GM12865 (cell line): ENCODE measurements around the gene MSANTD3.

ENCODE experiments used
- DNase-seq: peaks from one replicate; pipeline ENCODE4 v3.0.0; 2010; ENCODE audit warnings: low read depth
- H3K4me3 ChIP-seq: 2 replicates; pipeline ENCODE4 v1.5.1; 2011; ENCODE audit warnings: mild to moderate bottlenecking, low read depth, low read length, control low read depth
- CTCF ChIP-seq: IDR thresholded peaks from 2 replicates; pipeline ENCODE4 v1.5.1; 2011; ENCODE audit warnings: low read length, control low read depth, low read depth, inconsistent platforms; ENCODE audit not compliant: insufficient read depth; ENCODE audit errors: missing control alignments

The MSANTD3 gene

GRCh38 chr9:100474082-100474923 is 47.4 kb downstream of the MSANTD3 start:
- no peak for DNase-seq
- H3K4me3 ChIP-seq: no peak overlapping the region
- no peak for TF ChIP-seq CTCF

GRCh38 chr9:100474924-100475276 is 48.0 kb downstream of the MSANTD3 start:
- H3K4me3 ChIP-seq: no peak overlapping the region
- TF ChIP-seq CTCF: no peak
- DNase-seq: no peak

- no peak for TF ChIP-seq CTCF
- no peak overlapping the region for H3K4me3 ChIP-seq
- DNase-seq: no peak
These were observed 50.3 kb downstream of the MSANTD3 start for GRCh38 chr9:100477241-100477640.

GRCh38 chr9:100478192-100478591 is 51.2 kb downstream of the MSANTD3 start:
- H3K4me3 ChIP-seq: no peak overlapping the region
- DNase-seq: no peak
- TF ChIP-seq CTCF: no peak

- no peak for DNase-seq
- no peak overlapping the region for H3K4me3 ChIP-seq
- no peak for TF ChIP-seq CTCF
These were observed 52.9 kb downstream of the MSANTD3 start for GRCh38 chr9:100479820-100480219.

GRCh38 chr9:100485196-100485595 is 58.3 kb downstream of the MSANTD3 start:
- no peak for DNase-seq
- TF ChIP-seq CTCF: no peak
- H3K4me3 ChIP-seq: no peak overlapping the region

- no peak overlapping the region for H3K4me3 ChIP-seq
- no peak for TF ChIP-seq CTCF
- no peak for DNase-seq
These were observed 59.7 kb downstream of the MSANTD3 start for GRCh38 chr9:100486479-100487176.
